HepG2 (cell line): ENCODE data around the gene SNED1. TPM values are rescaled to one million over a fixed set of nuclear protein-coding genes. Genes with fewer than 3 reads are reported as not detected.

Experiments used
- AGO2 ChIP-seq: fragments of 200-400 bp; formaldehyde crosslinking; optimal IDR thresholded peaks from 2 replicates; pipeline ENCODE3; 2017; ENCODE audit warnings: mild to moderate bottlenecking, low read depth, low read length, moderate library complexity
- NR2C2 ChIP-seq: sonication (generic); formaldehyde crosslinking; IDR thresholded peaks from 2 replicates; pipeline ENCODE4 v1.4.0; 2020; ENCODE audit warnings: missing genetic modification reagents, mild to moderate bottlenecking, moderate library complexity, borderline replicate concordance
- SMARCC2 ChIP-seq: fragments of 450-650 bp; IDR thresholded peaks from 2 replicates; pipeline ENCODE4 v1.6.1; 2017; ENCODE audit warnings: antibody characterized with exemption, mild to moderate bottlenecking
- ZFP36 ChIP-seq: fragments of 150-350 bp; IDR thresholded peaks from 2 replicates; pipeline ENCODE4 v1.6.1; 2018; ENCODE audit warnings: borderline replicate concordance, low read length, low read depth; ENCODE audit not compliant: partially characterized antibody
- ZNF441 ChIP-seq: sonication (generic); formaldehyde crosslinking; IDR thresholded peaks from 2 replicates; pipeline ENCODE4 v1.7.0; 2021; ENCODE audit warnings: missing genetic modification reagents, borderline replicate concordance
- polyA plus RNA-seq, 8 experiments: library from polyadenylated mRNA; depleted of rRNA in 3 of 8; stranded (reverse) in 7 of 8; unstranded in 1 of 8; fragments of >200 nt; fragmentation: Illumina TruSeq in 4 of 8; extraction: Trizol in 4 of 8; gene quantifications; 2 replicates each; pipeline versions ENCODE4 v1.2.1 to v1.2.3, GENCODE V29; 2011 to 2016; ENCODE audit warnings: low read depth in 4 of 8, missing spikeins in 1 of 8, mixed read lengths in 1 of 8; ENCODE audit not compliant: insufficient read depth in 1 of 8
- total RNA-seq, 5 experiments: library from RNA; depleted of rRNA; stranded (reverse); fragments of >200 nt; fragmentation: Illumina TruSeq; extraction: Trizol; gene quantifications; 2 replicates each; pipeline ENCODE4 v1.2.3, GENCODE V29; 2016; ENCODE audit warnings: low read depth in 1 of 5
- TF ChIP-seq, protein P1 (sequence below): sonication (generic); formaldehyde crosslinking; IDR thresholded peaks from 2 replicates; pipeline ENCODE4; 2020; ENCODE audit warnings: missing genetic modification reagents, mild to moderate bottlenecking, borderline replicate concordance
- TF ChIP-seq, protein P2 (sequence below): sonication (generic); formaldehyde crosslinking; IDR thresholded peaks from 2 replicates; pipeline ENCODE4 v1.9.0; 2021; ENCODE audit warnings: missing genetic modification reagents, mild to moderate bottlenecking, borderline replicate concordance
- TF ChIP-seq, protein P3 (sequence below), 2 experiments: sonication (generic) in 1 of 2; formaldehyde crosslinking in 1 of 2; IDR thresholded peaks; 2 replicates each; pipeline versions ENCODE4 v1.6.1 to v1.9.0; 2014 to 2022; ENCODE audit warnings: antibody characterized with exemption in 1 of 2, borderline replicate concordance in 1 of 2, inconsistent platforms in 1 of 2, low read depth in 1 of 2, missing genetic modification reagents in 1 of 2
- TF ChIP-seq, protein P4 (sequence below): sonication (generic); formaldehyde crosslinking; IDR thresholded peaks from 2 replicates; pipeline ENCODE4 v1.8.0; 2022; ENCODE audit warnings: mild to moderate bottlenecking, missing genetic modification reagents; ENCODE audit not compliant: insufficient replicate concordance
- TF ChIP-seq, protein P5 (sequence below): sonication (generic); formaldehyde crosslinking; IDR thresholded peaks from 2 replicates; pipeline ENCODE4 v1.4.0; 2020; ENCODE audit warnings: missing genetic modification reagents

SNED1 gene
- total and polyA plus RNA-seq, 2 of the 13 experiments (the other 11 are each of a cell fraction or from before 2014, with no cell fraction given): 0.15 to 0.65 TPM

DNA sequence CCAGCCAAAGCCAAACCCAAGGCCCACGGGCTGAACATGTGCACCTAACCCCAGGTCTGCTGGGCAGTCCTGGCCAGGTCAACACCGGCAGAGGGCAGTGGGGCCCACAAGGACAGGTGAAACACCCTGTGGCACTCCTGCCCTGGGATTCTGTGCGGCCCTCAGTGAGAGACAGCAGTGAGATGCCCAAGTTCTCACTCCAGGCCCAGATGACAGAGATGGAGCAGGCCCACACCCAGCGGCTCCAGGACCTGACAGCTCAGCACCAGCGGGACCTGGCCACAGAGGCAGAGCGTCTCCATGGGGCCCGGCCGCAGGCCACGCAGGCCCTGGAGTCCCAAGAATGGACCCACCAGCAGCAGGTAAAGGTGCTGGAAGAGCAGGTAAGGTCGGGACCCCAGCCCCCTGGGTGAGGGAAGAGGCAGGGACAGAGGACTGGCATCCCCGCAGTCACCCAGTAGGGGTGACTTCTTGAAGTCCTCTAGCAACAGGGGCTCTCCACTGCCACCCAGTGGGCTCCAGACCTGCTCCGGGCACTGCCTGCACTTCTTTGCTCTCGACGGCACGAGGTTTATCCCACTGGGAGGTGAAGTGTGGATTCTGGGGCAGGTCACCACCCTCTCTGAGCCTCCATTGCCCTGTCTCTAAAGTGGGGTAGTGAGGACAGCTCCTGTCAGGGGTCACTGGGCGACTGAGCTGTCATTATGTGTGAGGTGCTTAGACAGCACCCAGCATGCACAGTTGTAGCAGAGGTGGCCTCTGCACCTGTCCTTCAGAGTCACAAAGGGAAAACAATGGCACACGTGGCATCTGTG is 8.8 kb upstream of the SNED1 start (continued):
- TF ChIP-seq, protein P1, sequence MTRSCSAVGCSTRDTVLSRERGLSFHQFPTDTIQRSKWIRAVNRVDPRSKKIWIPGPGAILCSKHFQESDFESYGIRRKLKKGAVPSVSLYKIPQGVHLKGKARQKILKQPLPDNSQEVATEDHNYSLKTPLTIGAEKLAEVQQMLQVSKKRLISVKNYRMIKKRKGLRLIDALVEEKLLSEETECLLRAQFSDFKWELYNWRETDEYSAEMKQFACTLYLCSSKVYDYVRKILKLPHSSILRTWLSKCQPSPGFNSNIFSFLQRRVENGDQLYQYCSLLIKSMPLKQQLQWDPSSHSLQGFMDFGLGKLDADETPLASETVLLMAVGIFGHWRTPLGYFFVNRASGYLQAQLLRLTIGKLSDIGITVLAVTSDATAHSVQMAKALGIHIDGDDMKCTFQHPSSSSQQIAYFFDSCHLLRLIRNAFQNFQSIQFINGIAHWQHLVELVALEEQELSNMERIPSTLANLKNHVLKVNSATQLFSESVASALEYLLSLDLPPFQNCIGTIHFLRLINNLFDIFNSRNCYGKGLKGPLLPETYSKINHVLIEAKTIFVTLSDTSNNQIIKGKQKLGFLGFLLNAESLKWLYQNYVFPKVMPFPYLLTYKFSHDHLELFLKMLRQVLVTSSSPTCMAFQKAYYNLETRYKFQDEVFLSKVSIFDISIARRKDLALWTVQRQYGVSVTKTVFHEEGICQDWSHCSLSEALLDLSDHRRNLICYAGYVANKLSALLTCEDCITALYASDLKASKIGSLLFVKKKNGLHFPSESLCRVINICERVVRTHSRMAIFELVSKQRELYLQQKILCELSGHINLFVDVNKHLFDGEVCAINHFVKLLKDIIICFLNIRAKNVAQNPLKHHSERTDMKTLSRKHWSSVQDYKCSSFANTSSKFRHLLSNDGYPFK (CRISPR knock-in tag): peak; percentile 73; the same call in 1 of the 2 replicates
- TF ChIP-seq SMARCC2: no peak
- TF ChIP-seq, protein P2, sequence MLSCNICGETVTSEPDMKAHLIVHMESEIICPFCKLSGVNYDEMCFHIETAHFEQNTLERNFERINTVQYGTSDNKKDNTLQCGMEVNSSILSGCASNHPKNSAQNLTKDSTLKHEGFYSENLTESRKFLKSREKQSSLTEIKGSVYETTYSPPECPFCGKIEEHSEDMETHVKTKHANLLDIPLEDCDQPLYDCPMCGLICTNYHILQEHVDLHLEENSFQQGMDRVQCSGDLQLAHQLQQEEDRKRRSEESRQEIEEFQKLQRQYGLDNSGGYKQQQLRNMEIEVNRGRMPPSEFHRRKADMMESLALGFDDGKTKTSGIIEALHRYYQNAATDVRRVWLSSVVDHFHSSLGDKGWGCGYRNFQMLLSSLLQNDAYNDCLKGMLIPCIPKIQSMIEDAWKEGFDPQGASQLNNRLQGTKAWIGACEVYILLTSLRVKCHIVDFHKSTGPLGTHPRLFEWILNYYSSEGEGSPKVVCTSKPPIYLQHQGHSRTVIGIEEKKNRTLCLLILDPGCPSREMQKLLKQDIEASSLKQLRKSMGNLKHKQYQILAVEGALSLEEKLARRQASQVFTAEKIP (CRISPR knock-in tag): no peak
- no peak for TF ChIP-seq ZFP36
- TF ChIP-seq, protein P3, sequence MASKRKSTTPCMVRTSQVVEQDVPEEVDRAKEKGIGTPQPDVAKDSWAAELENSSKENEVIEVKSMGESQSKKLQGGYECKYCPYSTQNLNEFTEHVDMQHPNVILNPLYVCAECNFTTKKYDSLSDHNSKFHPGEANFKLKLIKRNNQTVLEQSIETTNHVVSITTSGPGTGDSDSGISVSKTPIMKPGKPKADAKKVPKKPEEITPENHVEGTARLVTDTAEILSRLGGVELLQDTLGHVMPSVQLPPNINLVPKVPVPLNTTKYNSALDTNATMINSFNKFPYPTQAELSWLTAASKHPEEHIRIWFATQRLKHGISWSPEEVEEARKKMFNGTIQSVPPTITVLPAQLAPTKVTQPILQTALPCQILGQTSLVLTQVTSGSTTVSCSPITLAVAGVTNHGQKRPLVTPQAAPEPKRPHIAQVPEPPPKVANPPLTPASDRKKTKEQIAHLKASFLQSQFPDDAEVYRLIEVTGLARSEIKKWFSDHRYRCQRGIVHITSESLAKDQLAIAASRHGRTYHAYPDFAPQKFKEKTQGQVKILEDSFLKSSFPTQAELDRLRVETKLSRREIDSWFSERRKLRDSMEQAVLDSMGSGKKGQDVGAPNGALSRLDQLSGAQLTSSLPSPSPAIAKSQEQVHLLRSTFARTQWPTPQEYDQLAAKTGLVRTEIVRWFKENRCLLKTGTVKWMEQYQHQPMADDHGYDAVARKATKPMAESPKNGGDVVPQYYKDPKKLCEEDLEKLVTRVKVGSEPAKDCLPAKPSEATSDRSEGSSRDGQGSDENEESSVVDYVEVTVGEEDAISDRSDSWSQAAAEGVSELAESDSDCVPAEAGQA (IDR thresholded peaks at IDR 0.05; ENCODE audit: low read depth): no peak
- TF ChIP-seq, protein P3 (CRISPR knock-in tag; IDR thresholded peaks at IDR 0.05; ENCODE audit: borderline replicate concordance): no peak
- TF ChIP-seq AGO2: no peak
- no peak for TF ChIP-seq ZNF441
- TF ChIP-seq NR2C2 (CRISPR knock-in tag): no peak
- TF ChIP-seq, protein P4, sequence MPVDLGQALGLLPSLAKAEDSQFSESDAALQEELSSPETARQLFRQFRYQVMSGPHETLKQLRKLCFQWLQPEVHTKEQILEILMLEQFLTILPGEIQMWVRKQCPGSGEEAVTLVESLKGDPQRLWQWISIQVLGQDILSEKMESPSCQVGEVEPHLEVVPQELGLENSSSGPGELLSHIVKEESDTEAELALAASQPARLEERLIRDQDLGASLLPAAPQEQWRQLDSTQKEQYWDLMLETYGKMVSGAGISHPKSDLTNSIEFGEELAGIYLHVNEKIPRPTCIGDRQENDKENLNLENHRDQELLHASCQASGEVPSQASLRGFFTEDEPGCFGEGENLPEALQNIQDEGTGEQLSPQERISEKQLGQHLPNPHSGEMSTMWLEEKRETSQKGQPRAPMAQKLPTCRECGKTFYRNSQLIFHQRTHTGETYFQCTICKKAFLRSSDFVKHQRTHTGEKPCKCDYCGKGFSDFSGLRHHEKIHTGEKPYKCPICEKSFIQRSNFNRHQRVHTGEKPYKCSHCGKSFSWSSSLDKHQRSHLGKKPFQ (CRISPR knock-in tag): no peak
- TF ChIP-seq, protein P5, sequence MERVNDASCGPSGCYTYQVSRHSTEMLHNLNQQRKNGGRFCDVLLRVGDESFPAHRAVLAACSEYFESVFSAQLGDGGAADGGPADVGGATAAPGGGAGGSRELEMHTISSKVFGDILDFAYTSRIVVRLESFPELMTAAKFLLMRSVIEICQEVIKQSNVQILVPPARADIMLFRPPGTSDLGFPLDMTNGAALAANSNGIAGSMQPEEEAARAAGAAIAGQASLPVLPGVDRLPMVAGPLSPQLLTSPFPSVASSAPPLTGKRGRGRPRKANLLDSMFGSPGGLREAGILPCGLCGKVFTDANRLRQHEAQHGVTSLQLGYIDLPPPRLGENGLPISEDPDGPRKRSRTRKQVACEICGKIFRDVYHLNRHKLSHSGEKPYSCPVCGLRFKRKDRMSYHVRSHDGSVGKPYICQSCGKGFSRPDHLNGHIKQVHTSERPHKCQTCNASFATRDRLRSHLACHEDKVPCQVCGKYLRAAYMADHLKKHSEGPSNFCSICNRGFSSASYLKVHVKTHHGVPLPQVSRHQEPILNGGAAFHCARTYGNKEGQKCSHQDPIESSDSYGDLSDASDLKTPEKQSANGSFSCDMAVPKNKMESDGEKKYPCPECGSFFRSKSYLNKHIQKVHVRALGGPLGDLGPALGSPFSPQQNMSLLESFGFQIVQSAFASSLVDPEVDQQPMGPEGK (CRISPR knock-in tag): peak; percentile 51
